Kidney epithelial cell (primary cell): Measurements from ENCODE around the gene NPR3. TPM values are rescaled to one million over a fixed set of nuclear protein-coding genes. Genes with fewer than 3 reads are reported as not detected.

ENCODE experiments used
- DNase-seq: peaks from one replicate; pipeline ENCODE4 v3.0.0-alpha.2; 2010; ENCODE audit warnings: low read depth
- H3K27me3 ChIP-seq: 2 replicates; pipeline ENCODE4 v1.6.0; 2011; ENCODE audit warnings: low read length; ENCODE audit not compliant: control insufficient read depth, insufficient read depth
- H3K36me3 ChIP-seq: 2 replicates; pipeline ENCODE4 v1.5.1; 2011; ENCODE audit warnings: low read length; ENCODE audit not compliant: control insufficient read depth, insufficient read depth
- H3K4me3 ChIP-seq: 2 replicates; pipeline ENCODE4 v1.5.1; 2011; ENCODE audit warnings: low read depth, mild to moderate bottlenecking, control low read depth, low read length
- total RNA-seq: library from RNA; depleted of rRNA; stranded (reverse); fragments of >200 nt; gene quantifications from 2 replicates; pipeline ENCODE4 v1.2.3, GENCODE V29; 2015
- TF ChIP-seq, protein P1 (sequence below): IDR thresholded peaks from 2 replicates; pipeline ENCODE4 v1.5.1; 2011; ENCODE audit warnings: mild to moderate bottlenecking, moderate library complexity, low read length, control low read depth, inconsistent platforms; ENCODE audit not compliant: insufficient read depth, poor library complexity, severe bottlenecking

Gene NPR3
- total RNA-seq, 1 donor from 2014 or later = 0.13 TPM

DNA sequence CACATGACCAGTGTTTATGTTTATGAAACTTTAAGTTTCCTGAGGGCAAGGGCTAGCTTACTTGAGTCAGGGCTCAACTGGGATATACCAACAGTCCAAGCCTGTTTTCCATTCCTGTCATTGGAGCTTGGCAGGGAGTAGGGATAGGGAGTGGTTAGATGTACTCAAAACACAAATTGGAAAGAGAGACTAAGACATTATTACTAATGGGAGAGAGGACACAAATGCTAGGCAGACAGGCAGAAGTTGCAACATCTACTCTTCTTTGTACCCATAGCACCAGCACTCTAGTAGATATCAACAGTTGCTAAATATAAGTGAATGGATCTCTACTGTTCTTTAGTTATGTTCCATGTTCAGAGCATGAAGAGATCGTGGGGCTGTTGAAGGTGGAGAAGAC, 62.8 kb downstream of the NPR3 start:
- DNase-seq = no peak
- no peaks in the 10 kb centered on the region for H3K36me3 ChIP-seq
- no peak overlapping the region for H3K4me3 ChIP-seq
- TF ChIP-seq, protein P1, sequence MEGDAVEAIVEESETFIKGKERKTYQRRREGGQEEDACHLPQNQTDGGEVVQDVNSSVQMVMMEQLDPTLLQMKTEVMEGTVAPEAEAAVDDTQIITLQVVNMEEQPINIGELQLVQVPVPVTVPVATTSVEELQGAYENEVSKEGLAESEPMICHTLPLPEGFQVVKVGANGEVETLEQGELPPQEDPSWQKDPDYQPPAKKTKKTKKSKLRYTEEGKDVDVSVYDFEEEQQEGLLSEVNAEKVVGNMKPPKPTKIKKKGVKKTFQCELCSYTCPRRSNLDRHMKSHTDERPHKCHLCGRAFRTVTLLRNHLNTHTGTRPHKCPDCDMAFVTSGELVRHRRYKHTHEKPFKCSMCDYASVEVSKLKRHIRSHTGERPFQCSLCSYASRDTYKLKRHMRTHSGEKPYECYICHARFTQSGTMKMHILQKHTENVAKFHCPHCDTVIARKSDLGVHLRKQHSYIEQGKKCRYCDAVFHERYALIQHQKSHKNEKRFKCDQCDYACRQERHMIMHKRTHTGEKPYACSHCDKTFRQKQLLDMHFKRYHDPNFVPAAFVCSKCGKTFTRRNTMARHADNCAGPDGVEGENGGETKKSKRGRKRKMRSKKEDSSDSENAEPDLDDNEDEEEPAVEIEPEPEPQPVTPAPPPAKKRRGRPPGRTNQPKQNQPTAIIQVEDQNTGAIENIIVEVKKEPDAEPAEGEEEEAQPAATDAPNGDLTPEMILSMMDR = no peak
- no peaks in the 10 kb centered on the region for H3K27me3 ChIP-seq

DNA sequence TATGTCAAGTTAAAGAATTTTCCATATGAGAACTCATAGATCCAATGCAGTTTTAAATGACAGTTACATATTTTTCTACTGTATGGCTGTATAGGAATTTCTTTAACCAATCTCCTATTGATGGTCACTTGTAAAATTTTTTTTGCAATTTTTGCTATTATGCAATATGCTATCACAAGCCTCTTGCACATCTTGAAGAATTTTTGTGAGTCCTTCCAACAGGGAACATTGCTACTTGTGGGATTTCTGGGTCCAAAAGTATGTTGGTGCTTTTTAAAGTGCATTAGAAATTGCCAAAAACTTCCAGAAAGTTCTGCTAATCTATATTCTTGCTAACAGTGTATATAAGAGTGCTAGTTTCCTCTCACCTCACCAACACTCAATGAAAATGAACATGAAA, 65.1 kb downstream of the NPR3 start:
- no peaks in the 10 kb centered on the region for H3K36me3 ChIP-seq
- H3K27me3 ChIP-seq = no peaks in the 10 kb centered on the region
- TF ChIP-seq, protein P1 = no peak
- no peak overlapping the region for H3K4me3 ChIP-seq
- DNase-seq = no peak

DNA sequence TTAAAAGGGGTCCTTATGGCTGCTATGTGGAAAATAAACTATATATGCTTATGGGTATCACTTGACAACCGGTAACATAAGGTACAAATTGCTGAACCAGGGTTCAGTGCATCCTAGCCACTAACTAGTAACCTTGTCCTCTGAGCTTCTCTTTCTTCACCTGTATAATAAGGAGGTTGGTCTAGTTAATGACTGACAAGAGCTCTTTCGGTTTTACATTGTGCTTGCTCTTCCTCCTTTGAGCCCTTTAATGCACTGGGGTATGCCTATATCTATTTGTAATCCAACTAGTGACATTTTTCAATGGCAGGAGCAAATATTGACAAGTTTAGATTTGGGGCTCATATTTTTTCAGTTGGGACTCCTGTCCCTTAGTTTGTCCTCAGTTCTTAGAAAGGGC, 66.1 kb downstream of the NPR3 start:
- DNase-seq = no peak
- TF ChIP-seq, protein P1 = no peak
- Histone ChIP-seq H3K4me3 (no peak overlapping the region), H3K27me3 (no peaks in the 10 kb centered on the region), H3K36me3 (no peaks in the 10 kb centered on the region)

DNA sequence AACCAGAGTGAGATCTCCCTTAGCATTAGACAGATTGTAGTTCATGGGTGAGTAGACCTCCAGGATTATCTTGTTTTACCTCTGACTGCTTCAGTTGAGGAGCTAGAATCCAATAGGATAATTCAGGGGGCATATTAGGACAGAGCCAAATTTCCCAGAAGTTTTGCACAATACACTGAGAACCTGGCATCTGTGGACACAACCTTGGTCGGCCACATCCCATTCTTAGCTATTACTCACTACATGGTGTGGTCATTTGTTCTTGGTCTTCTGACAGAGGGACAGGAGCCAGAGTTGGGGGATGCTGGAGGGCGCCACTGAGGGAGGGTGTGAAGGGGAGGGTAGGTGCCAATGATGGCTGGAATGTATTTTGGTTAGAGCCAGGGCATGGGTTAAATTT, 66.6 kb downstream of the NPR3 start:
- DNase-seq = no peak
- Histone ChIP-seq H3K4me3 (no peak overlapping the region), H3K36me3 (no peaks in the 10 kb centered on the region), H3K27me3 (no peaks in the 10 kb centered on the region)
- TF ChIP-seq, protein P1 = no peak

DNA sequence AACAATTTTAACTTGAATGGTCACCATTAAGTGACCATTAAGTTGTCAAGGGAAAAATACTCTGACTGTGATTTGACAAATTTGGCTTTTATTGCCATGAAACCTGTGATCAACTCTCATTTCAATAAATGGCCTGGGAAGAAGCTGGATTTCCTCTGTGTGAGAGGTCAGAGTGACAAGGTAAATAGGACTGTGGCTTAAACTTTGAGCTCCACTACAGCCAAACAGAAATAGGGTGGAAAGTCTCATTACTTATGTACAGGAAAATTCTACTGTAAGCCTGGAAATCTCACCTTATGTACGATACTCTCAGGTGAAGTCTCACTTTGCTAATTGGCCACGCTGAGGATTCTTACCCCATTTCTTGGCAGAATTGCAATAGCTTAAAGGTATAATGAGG, 67.3 kb downstream of the NPR3 start:
- no peak for DNase-seq
- H3K36me3 ChIP-seq = no peaks in the 10 kb centered on the region
- TF ChIP-seq, protein P1 = no peak

DNA sequence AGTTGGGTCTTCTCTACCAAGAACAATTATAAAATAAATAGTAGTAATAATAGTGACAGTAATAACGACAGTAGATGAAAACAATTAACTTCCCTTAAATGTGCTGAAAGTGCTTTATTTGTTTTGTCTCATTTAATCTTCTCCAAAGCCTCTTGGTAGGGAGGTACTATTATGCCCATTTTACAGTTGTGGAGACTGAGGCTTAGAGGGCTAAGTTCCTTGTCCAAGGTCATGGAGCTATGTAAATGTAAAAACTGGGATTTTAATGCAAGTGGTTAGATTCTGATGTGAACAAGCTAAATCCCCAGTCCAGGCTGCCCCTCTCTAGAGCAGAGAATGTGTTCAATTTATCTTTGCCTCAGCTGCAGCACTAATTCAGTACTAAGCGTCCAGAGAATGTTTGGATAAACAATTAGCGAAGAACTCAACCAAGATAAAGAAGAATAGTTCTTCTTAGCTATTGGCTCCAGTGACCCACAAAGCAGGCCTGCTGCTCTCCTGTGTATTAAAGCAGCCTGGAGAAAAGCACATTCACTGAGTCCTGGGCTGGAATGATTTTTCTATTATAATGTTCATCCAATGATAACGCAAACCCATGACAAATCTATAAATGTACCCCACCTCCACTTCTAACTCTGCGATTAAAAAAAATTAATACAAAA, 68.8 kb downstream of the NPR3 start:
- DNase-seq = no peak
- Histone ChIP-seq H3K4me3 (no peak overlapping the region), H3K36me3 (no peaks in the 10 kb centered on the region), H3K27me3 (no peaks in the 10 kb centered on the region)
- TF ChIP-seq, protein P1 = no peak

More for the DNA sequence above, 67.3 kb downstream of the NPR3 start:
- no peaks in the 10 kb centered on the region for H3K27me3 ChIP-seq
- no peak overlapping the region for H3K4me3 ChIP-seq
